Keratinocyte (primary cell): ENCODE measurements around the gene GFI1B. TPM values are rescaled to one million over a fixed set of nuclear protein-coding genes. Genes with fewer than 3 reads are reported as not detected.

Experiments
- DNase-seq: peaks from one replicate; pipeline ENCODE4 v3.0.0-alpha.2; 2011; ENCODE audit warnings: low read depth, missing footprints, low spot score
- FAIRE-seq: peaks from 2 replicates; lab custom pipeline; 2011; peaks lifted over from hg19 to GRCh38; lab: Jason Lieb, UNC
- H2AFZ ChIP-seq: 2 replicates; pipeline ENCODE4 v1.6.0; 2012; ENCODE audit warnings: low read length, control low read depth, inconsistent platforms; ENCODE audit not compliant: control insufficient read depth
- H3K27ac ChIP-seq: 2 replicates; pipeline ENCODE4 v1.5.1; 2011; ENCODE audit warnings: low read length; ENCODE audit not compliant: control insufficient read depth, insufficient read depth
- H3K27me3 ChIP-seq: 3 replicates; pipeline ENCODE4 v1.6.0; 2011; ENCODE audit warnings: low read length; ENCODE audit not compliant: control insufficient read depth, insufficient read depth; ENCODE audit errors: extremely low read depth
- H3K36me3 ChIP-seq, 2 experiments: 2 replicates in 1 of 2; 3 replicates in 1 of 2; pipeline ENCODE4 v1.5.1; 2011; ENCODE audit warnings: low read length in 2 of 2, mild to moderate bottlenecking in 1 of 2; ENCODE audit not compliant: control insufficient read depth in 2 of 2, insufficient read depth in 2 of 2; ENCODE audit errors: extremely low read depth in 1 of 2
- H3K4me1 ChIP-seq: 3 replicates; pipeline ENCODE4 v1.5.1; 2011; ENCODE audit warnings: low read length; ENCODE audit not compliant: control insufficient read depth, insufficient read depth; ENCODE audit errors: extremely low read depth
- H3K4me2 ChIP-seq: 3 replicates; pipeline ENCODE4 v1.6.0; 2011; ENCODE audit warnings: low read depth, low read length; ENCODE audit not compliant: control insufficient read depth, insufficient read depth; ENCODE audit errors: extremely low read depth
- H3K4me3 ChIP-seq, 3 experiments: fragments of 200-600 bp in 1 of 3; sonication (generic) in 1 of 3; 2 replicates in 2 of 3; 3 replicates in 1 of 3; pipeline ENCODE4 v1.5.1; 2011 to 2016; ENCODE audit warnings: low read length in 3 of 3, mild to moderate bottlenecking in 3 of 3, control low read depth in 2 of 3, inconsistent platforms in 1 of 3, low read depth in 1 of 3, mixed read lengths in 1 of 3, mixed run types in 1 of 3, moderate library complexity in 1 of 3; ENCODE audit not compliant: control insufficient read depth in 2 of 3, insufficient read depth in 2 of 3; ENCODE audit errors: extremely low read depth in 1 of 3
- H3K79me2 ChIP-seq: 2 replicates; pipeline ENCODE4 v1.6.0; 2012; ENCODE audit warnings: low read length; ENCODE audit not compliant: control insufficient read depth, insufficient read depth
- H3K9ac ChIP-seq: 3 replicates; pipeline ENCODE4 v1.6.0; 2011; ENCODE audit warnings: low read length; ENCODE audit not compliant: control insufficient read depth, insufficient read depth; ENCODE audit errors: extremely low read depth
- H3K9me1 ChIP-seq: 3 replicates; pipeline ENCODE4 v1.6.0; 2011; ENCODE audit warnings: low read length; ENCODE audit not compliant: control insufficient read depth, insufficient read depth; ENCODE audit errors: extremely low read depth
- H3K9me3 ChIP-seq: 2 replicates; pipeline ENCODE4 v1.5.1; 2012; ENCODE audit warnings: low read depth, low read length; ENCODE audit not compliant: control insufficient read depth
- H4K20me1 ChIP-seq: 3 replicates; pipeline ENCODE4 v1.6.0; 2011; ENCODE audit warnings: low read length; ENCODE audit not compliant: control insufficient read depth, insufficient read depth; ENCODE audit errors: extremely low read depth
- CTCF ChIP-seq, 3 experiments: IDR thresholded peaks in 1 of 3; conservative IDR thresholded peaks in 1 of 3; optimal IDR thresholded peaks in 1 of 3; 2 replicates in 2 of 3; 3 replicates in 1 of 3; pipeline versions ENCODE3 to v1.5.1; 2011; ENCODE audit warnings: low read length in 3 of 3, mild to moderate bottlenecking in 3 of 3, moderate library complexity in 2 of 3, control low read depth in 1 of 3, inconsistent platforms in 1 of 3; ENCODE audit not compliant: insufficient read depth in 2 of 3; ENCODE audit errors: extremely low read depth in 1 of 3
- EZH2 ChIP-seq: IDR thresholded peaks from one replicate; pipeline ENCODE4 v1.6.1; 2012; ENCODE audit warnings: inconsistent platforms, mild to moderate bottlenecking, low read length, moderate library complexity
- dilution Hi-C: fragments of 300-500 bp; cut with MboI; formaldehyde crosslinking; loops from one replicate; pipeline ENCODE4 v1.7.0; 2020; ENCODE audit warnings: low sequenced_read_pairs; ENCODE audit not compliant: extremely low pct_ligation_motif_present
- polyA plus RNA-seq, 5 experiments: library from polyadenylated mRNA; depleted of rRNA in 3 of 5; stranded (reverse) in 3 of 5; stranded (forward) in 1 of 5; unstranded in 1 of 5; fragments of >200 nt; gene quantifications; 1 replicate in 1 of 5; 2 replicates in 3 of 5; 3 replicates in 1 of 5; pipeline versions ENCODE4 v1.2.1 to v1.2.3, GENCODE V29; 2011 to 2012; ENCODE audit warnings: missing spikeins in 2 of 5, low read depth in 1 of 5, low replicate concordance in 1 of 5

The GFI1B gene
- polyA plus RNA-seq, 1 donor (not counting 4 experiments of a cell fraction or from before 2014, with no cell fraction given), result not detected

GRCh38 chr9:132985071-132985350 lies 6.5 kb downstream of the GFI1B start:
- TF ChIP-seq EZH2, result no peak
- no peak for TF ChIP-seq CTCF (optimal IDR thresholded peaks at IDR 0.05 in 1 of 3, IDR thresholded peaks at IDR 0.05 in 1 of 3, conservative IDR thresholded peaks at IDR 0.05 in 1 of 3; ENCODE audit: extremely low read depth in 1 of 3, insufficient read depth in 2 of 3, low read length in 3 of 3)
- H3K9me3 ChIP-seq, result no peaks in the 10 kb centered on the region
- no peak overlapping the region for H2AFZ ChIP-seq
- no peak overlapping the region for H3K27ac ChIP-seq
- no peak overlapping the region for H3K9ac ChIP-seq
- H3K79me2 ChIP-seq, result no peaks in the 10 kb centered on the region
- no peaks in the 10 kb centered on the region for H3K36me3 ChIP-seq
- no peak overlapping the region for H3K4me2 ChIP-seq
- H3K27me3 ChIP-seq, result peaks cover 54% of the 10 kb centered on the region
- H4K20me1 ChIP-seq, result no peaks in the 10 kb centered on the region
- no peak overlapping the region for H3K4me3 ChIP-seq
- H3K9me1 ChIP-seq, result no peaks in the 10 kb centered on the region
- dilution Hi-C loops, result no loop called here
- H3K4me1 ChIP-seq, result peaks cover 5% of the 10 kb centered on the region
- DNase-seq (no peak), FAIRE-seq (no peak)

GRCh38 chr9:132985489-132985888 lies 7.0 kb downstream of the GFI1B start:
- H3K27ac ChIP-seq, result no peak overlapping the region
- H3K9me1 ChIP-seq, result no peaks in the 10 kb centered on the region
- no peaks in the 10 kb centered on the region for H3K36me3 ChIP-seq
- FAIRE-seq (no peak), DNase-seq (no peak)
- no peak overlapping the region for H2AFZ ChIP-seq
- dilution Hi-C loops, result no loop called here
- H3K4me3 ChIP-seq, result no peak overlapping the region
- H3K4me2 ChIP-seq, result no peak overlapping the region
- no peaks in the 10 kb centered on the region for H4K20me1 ChIP-seq
- TF ChIP-seq CTCF (optimal IDR thresholded peaks at IDR 0.05 in 1 of 3, IDR thresholded peaks at IDR 0.05 in 1 of 3, conservative IDR thresholded peaks at IDR 0.05 in 1 of 3; ENCODE audit: extremely low read depth in 1 of 3, insufficient read depth in 2 of 3, low read length in 3 of 3) (no peak), EZH2 (no peak)
- H3K4me1 ChIP-seq, result peaks cover 5% of the 10 kb centered on the region
- H3K9me3 ChIP-seq, result no peaks in the 10 kb centered on the region
- H3K27me3 ChIP-seq, result peaks cover 52% of the 10 kb centered on the region
- H3K79me2 ChIP-seq, result no peaks in the 10 kb centered on the region
- no peak overlapping the region for H3K9ac ChIP-seq
